GM21529 (cell line): ENCODE results near the gene AMZ1.
"Not testable (repeated sequence)": the region's sequence is repeated elsewhere in the genome, so short reads cannot be mapped to it uniquely, and the experiment has no call there.

Experiments
- ATAC-seq: cut with Tn5 transposase; IDR thresholded peaks from one replicate; pipeline ENCODE4 v1.9.1; 2021; ENCODE audit not compliant: unreplicated experiment

Gene AMZ1

GRCh38 chr7:2709553-2710285, 21.7 kb downstream of the AMZ1 start:
- ATAC-seq: peak; percentile 80

GRCh38 chr7:2710286-2710655, 22.3 kb downstream of the AMZ1 start:
- ATAC-seq: peak; percentile 59

- ATAC-seq: peak; percentile 35
Observed at GRCh38 chr7:2710901-2711551, 23.0 kb downstream of the AMZ1 start.

- no peak for ATAC-seq
Observed at GRCh38 chr7:2711895-2712675, 24.1 kb downstream of the AMZ1 start.

GRCh38 chr7:2713370-2713769, 25.4 kb downstream of the AMZ1 start:
- ATAC-seq: no peak

GRCh38 chr7:2713978-2714377, 26.0 kb downstream of the AMZ1 start:
- no peak for ATAC-seq

GRCh38 chr7:2714636-2715035, 26.6 kb downstream of the AMZ1 start:
- no peak for ATAC-seq

GRCh38 chr7:2715341-2716231, 27.6 kb downstream of the AMZ1 start:
- ATAC-seq: no peak

GRCh38 chr7:2716488-2716887, 28.5 kb downstream of the AMZ1 start:
- no peak for ATAC-seq

- ATAC-seq: no peak
Observed at GRCh38 chr7:2716906-2717292, 28.9 kb downstream of the AMZ1 start.

- ATAC-seq: no peak
Observed at GRCh38 chr7:2717293-2718261, 29.6 kb downstream of the AMZ1 start.

GRCh38 chr7:2718296-2718965, 30.4 kb downstream of the AMZ1 start:
- no peak for ATAC-seq

- ATAC-seq: no peak
Observed at GRCh38 chr7:2719007-2719406, 31.0 kb downstream of the AMZ1 start.

- ATAC-seq: no peak
Observed at GRCh38 chr7:2720024-2720423, 32.0 kb downstream of the AMZ1 start.

GRCh38 chr7:2721842-2722241, 33.8 kb downstream of the AMZ1 start:
- no peak for ATAC-seq

GRCh38 chr7:2722591-2722990, 34.6 kb downstream of the AMZ1 start:
- no peak for ATAC-seq

- ATAC-seq: no peak
Observed at GRCh38 chr7:2723138-2723850, 35.3 kb downstream of the AMZ1 start.

- not testable (repeated sequence) for ATAC-seq
Observed at GRCh38 chr7:2724036-2724435, 36.0 kb downstream of the AMZ1 start.
